HepG2 (cell line): ENCODE measurements around the gene CMC1. TPM values are rescaled to one million over a fixed set of nuclear protein-coding genes. Genes with fewer than 3 reads are reported as not detected.

Experiments used
- BORCS8-MEF2B ChIP-seq: sonication (generic); formaldehyde crosslinking; IDR thresholded peaks from 2 replicates; pipeline ENCODE4 v1.8.0; 2022; ENCODE audit warnings: mild to moderate bottlenecking, missing genetic modification reagents
- GABPB1 ChIP-seq: IDR thresholded peaks from 2 replicates; pipeline ENCODE4 v1.6.1; 2016; ENCODE audit warnings: mild to moderate bottlenecking, missing genetic modification reagents, moderate library complexity, missing compliant biosample characterization
- HMG20B ChIP-seq: conservative IDR thresholded peaks from 2 replicates; pipeline ENCODE4 v1.6.1; 2016; ENCODE audit warnings: missing genetic modification reagents, missing compliant biosample characterization
- HMGA1 ChIP-seq: sonication (generic); formaldehyde crosslinking; conservative IDR thresholded peaks from 2 replicates; pipeline ENCODE4 v1.4.0; 2020; ENCODE audit warnings: missing genetic modification reagents
- HNRNPUL1 ChIP-seq: fragments of 200-400 bp; formaldehyde crosslinking; IDR thresholded peaks from 2 replicates; pipeline ENCODE4 v1.6.1; 2017; ENCODE audit warnings: low read depth, mild to moderate bottlenecking, low read length, moderate library complexity
- NFAT5 ChIP-seq: sonication (generic); formaldehyde crosslinking; IDR thresholded peaks from 2 replicates; pipeline ENCODE4 v1.4.0; 2020; ENCODE audit warnings: missing genetic modification reagents
- NR0B2 ChIP-seq: sonication (generic); formaldehyde crosslinking; IDR thresholded peaks from 2 replicates; pipeline ENCODE4 v1.4.0; 2020; ENCODE audit warnings: mild to moderate bottlenecking, missing genetic modification reagents
- PHF20 ChIP-seq: sonication (generic); formaldehyde crosslinking; IDR thresholded peaks from 2 replicates; pipeline ENCODE4 v1.5.0; 2020; ENCODE audit warnings: mild to moderate bottlenecking, missing genetic modification reagents
- SALL1 ChIP-seq: sonication (generic); formaldehyde crosslinking; IDR thresholded peaks from 2 replicates; pipeline ENCODE4 v1.8.0; 2022; ENCODE audit warnings: mild to moderate bottlenecking, missing genetic modification reagents
- TCF7L2 ChIP-seq: IDR thresholded peaks from 2 replicates; pipeline ENCODE4 v1.6.1; 2011; ENCODE audit warnings: mild to moderate bottlenecking, low read depth, low read length, moderate library complexity
- ZBTB25 ChIP-seq: IDR thresholded peaks from 2 replicates; pipeline ENCODE4 v1.6.1; 2018; ENCODE audit warnings: missing genetic modification reagents
- ZC3H13 ChIP-seq: sonication (generic); formaldehyde crosslinking; IDR thresholded peaks from 2 replicates; pipeline ENCODE4 v1.8.1; 2023; ENCODE audit warnings: mild to moderate bottlenecking, missing genetic modification reagents, moderate library complexity
- ZNF235 ChIP-seq: sonication (generic); formaldehyde crosslinking; IDR thresholded peaks from 2 replicates; pipeline ENCODE4 v1.8.1; 2023; ENCODE audit warnings: mild to moderate bottlenecking, missing genetic modification reagents, borderline replicate concordance
- ZNF362 ChIP-seq: sonication (generic); formaldehyde crosslinking; IDR thresholded peaks from 2 replicates; pipeline ENCODE4 v1.4.0; 2020; ENCODE audit warnings: missing genetic modification reagents, mild to moderate bottlenecking, borderline replicate concordance
- ZNF383 ChIP-seq: sonication (generic); formaldehyde crosslinking; IDR thresholded peaks from 2 replicates; pipeline ENCODE4 v1.4.0; 2020; ENCODE audit warnings: missing genetic modification reagents, mild to moderate bottlenecking, borderline replicate concordance
- ZNF883 ChIP-seq: sonication (generic); formaldehyde crosslinking; IDR thresholded peaks from 2 replicates; pipeline ENCODE4 v1.5.1; 2020; ENCODE audit warnings: mild to moderate bottlenecking, missing genetic modification reagents; ENCODE audit errors: not compliant biosample characterization
- polyA plus RNA-seq, 8 experiments: library from polyadenylated mRNA; depleted of rRNA in 3 of 8; stranded (reverse) in 7 of 8; unstranded in 1 of 8; fragments of >200 nt; fragmentation: Illumina TruSeq in 4 of 8; extraction: Trizol in 4 of 8; gene quantifications; 2 replicates each; pipeline versions ENCODE4 v1.2.1 to v1.2.3, GENCODE V29; 2011 to 2016; ENCODE audit warnings: low read depth in 4 of 8, missing spikeins in 1 of 8, mixed read lengths in 1 of 8; ENCODE audit not compliant: insufficient read depth in 1 of 8
- total RNA-seq, 5 experiments: library from RNA; depleted of rRNA; stranded (reverse); fragments of >200 nt; fragmentation: Illumina TruSeq; extraction: Trizol; gene quantifications; 2 replicates each; pipeline ENCODE4 v1.2.3, GENCODE V29; 2016; ENCODE audit warnings: low read depth in 1 of 5

Gene CMC1
- total and polyA plus RNA-seq, 2 of the 13 experiments (the other 11 are each of a cell fraction or from before 2014, with no cell fraction given): 22.1 to 29.5 TPM

- TF ChIP-seq NFAT5 (CRISPR knock-in tag) (peak; percentile 93), HNRNPUL1 (no peak), ZNF383 (CRISPR knock-in tag) (peak; percentile 95; the same call in 1 of the 2 replicates), NR0B2 (CRISPR knock-in tag) (peak; percentile 90), ZC3H13 (CRISPR knock-in tag) (peak; percentile 86), ZBTB25 (peak; percentile 35), TCF7L2 (no peak), HMGA1 (CRISPR knock-in tag) (no peak), BORCS8-MEF2B (CRISPR knock-in tag) (peak; percentile 94), GABPB1 (CRISPR knock-in tag) (peak; percentile 94), ZNF883 (CRISPR knock-in tag) (peak; percentile 92), SALL1 (CRISPR knock-in tag) (peak; percentile 91), ZNF362 (CRISPR knock-in tag) (peak; percentile 84), ZNF235 (0 out of 2 replicates have a peak, but pooled peaks have one; percentile 15), HMG20B (CRISPR knock-in tag) (no peak; the same call in 1 of the 2 replicates), PHF20 (peak; percentile 77)
These were observed at the start of gene CMC1 (continued) for GRCh38 chr3:28241221-28242160.
